SK-N-MC (cell line): ENCODE measurements around the gene CCDC57.

Source experiments
- EZH2 ChIP-seq: fragments of 200-600 bp; sonication (generic); IDR thresholded peaks from one replicate; pipeline ENCODE4 v1.6.1; 2017; ENCODE audit warnings: antibody characterized with exemption
- FOXP2 ChIP-seq: optimal IDR thresholded peaks from 2 replicates; pipeline ENCODE3; 2011; ENCODE audit warnings: mild to moderate bottlenecking, moderate library complexity; ENCODE audit not compliant: insufficient read depth; ENCODE audit errors: extremely low read length, control extremely low read depth
- POLR2AphosphoS5 ChIP-seq: IDR thresholded peaks from 2 replicates; pipeline ENCODE4 v1.6.1; 2012; ENCODE audit warnings: mild to moderate bottlenecking, low read depth, low read length, borderline replicate concordance

- TF ChIP-seq POLR2AphosphoS5, result no peak
- TF ChIP-seq EZH2, result no peak
- no peak for TF ChIP-seq FOXP2
These were observed 13.1 kb downstream of the CCDC57 start for GRCh38 chr17:82199496-82199895.
